ENCODE results near the gene AP5Z1. TPM values are rescaled to one million over a fixed set of nuclear protein-coding genes. Genes with fewer than 3 reads are reported as not detected.

The AP5Z1 gene
- polyA plus RNA-seq, 3 donors: 30.8 to 75.2 (median 33.8) TPM

DNA sequence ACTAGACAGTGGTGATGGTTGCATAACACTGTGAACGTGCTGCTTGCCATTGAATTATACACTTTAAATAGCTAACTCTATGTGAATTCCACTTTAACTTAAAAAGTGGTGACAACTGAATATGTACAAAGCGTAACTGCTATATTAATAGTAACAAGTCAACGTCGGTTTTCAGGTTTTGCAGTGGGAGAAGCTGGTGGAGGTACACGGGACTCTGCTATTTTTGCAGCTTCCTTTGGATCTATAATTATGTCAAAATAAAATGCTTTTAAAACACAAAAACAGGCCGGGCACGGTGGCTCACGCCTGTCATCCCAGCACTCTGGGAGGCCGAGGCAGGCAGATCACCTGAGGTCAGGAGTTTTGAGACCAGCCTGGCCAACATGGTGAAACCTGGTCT is 21.0 kb downstream of the AP5Z1 start:
- Histone ChIP-seq H3K4me3 (replicated peaks in 1 of 3; ENCODE audit: low read depth in 2 of 3, low read length in 3 of 3) (no peak overlapping the region), H2AFZ (ENCODE audit: insufficient read depth, low read depth, low read length, poor library complexity, severe bottlenecking) (no peak overlapping the region), H3K9ac (ENCODE audit: insufficient read depth, low read length, poor library complexity, severe bottlenecking) (no peak overlapping the region), H4K20me1 (ENCODE audit: insufficient read depth, low read length) (peaks cover 6% of the 10 kb centered on the region), H3K79me2 (ENCODE audit: insufficient read depth, low read length) (no peaks in the 10 kb centered on the region), H3K27me3 (ENCODE audit: control insufficient read depth in 2 of 2, insufficient read depth in 2 of 2, low read length in 2 of 2) (no peaks in the 10 kb centered on the region), H3K36me3 (replicated peaks in 1 of 2; ENCODE audit: control insufficient read depth in 1 of 2, insufficient read depth in 2 of 2, low read length in 2 of 2) (peaks cover 4% of the 10 kb centered on the region in 2 donors), H3K27ac (ENCODE audit: low read depth in 1 of 2, low read length in 2 of 2) (no peak overlapping the region), H3K9me3 (replicated peaks in 1 of 2; ENCODE audit: control insufficient read depth in 1 of 2, insufficient read depth in 1 of 2, low read length in 2 of 2) (no peaks in the 10 kb centered on the region), H3K4me2 (replicated peaks; ENCODE audit: extremely low read depth, low read length, poor library complexity, severe bottlenecking) (no peak overlapping the region), H3K4me1 (ENCODE audit: control insufficient read depth in 1 of 2, insufficient read depth in 2 of 2, low read length in 2 of 2) (peaks cover 12 to 16% of the 10 kb centered on the region in 2 donors)
- intact Hi-C loops (cut with micrococcal nuclease): no loop called here
- Mint-ChIP-seq H3K4me3 (peak overlapping the region in 1 of 2 donors; percentile 31), H3K9me3 (peaks cover 0 to 7% (median 3%) of the 10 kb centered on the region in 7 donors), H3K4me1 (peaks cover 6% of the 10 kb centered on the region), H3K36me3 (peaks cover 3 to 4% of the 10 kb centered on the region in 2 donors), H3K27me3 (ENCODE audit: low read depth in 3 of 3) (peaks cover 0 to 2% (median 1%) of the 10 kb centered on the region in 3 donors), H3K27ac (no peak overlapping the region)
- no peak for DNase-seq
- 100% methylated on average over 4 of the region's 9 CpGs for WGBS (ENCODE audit: insufficient coverage)
- TF ChIP-seq, protein P1, sequence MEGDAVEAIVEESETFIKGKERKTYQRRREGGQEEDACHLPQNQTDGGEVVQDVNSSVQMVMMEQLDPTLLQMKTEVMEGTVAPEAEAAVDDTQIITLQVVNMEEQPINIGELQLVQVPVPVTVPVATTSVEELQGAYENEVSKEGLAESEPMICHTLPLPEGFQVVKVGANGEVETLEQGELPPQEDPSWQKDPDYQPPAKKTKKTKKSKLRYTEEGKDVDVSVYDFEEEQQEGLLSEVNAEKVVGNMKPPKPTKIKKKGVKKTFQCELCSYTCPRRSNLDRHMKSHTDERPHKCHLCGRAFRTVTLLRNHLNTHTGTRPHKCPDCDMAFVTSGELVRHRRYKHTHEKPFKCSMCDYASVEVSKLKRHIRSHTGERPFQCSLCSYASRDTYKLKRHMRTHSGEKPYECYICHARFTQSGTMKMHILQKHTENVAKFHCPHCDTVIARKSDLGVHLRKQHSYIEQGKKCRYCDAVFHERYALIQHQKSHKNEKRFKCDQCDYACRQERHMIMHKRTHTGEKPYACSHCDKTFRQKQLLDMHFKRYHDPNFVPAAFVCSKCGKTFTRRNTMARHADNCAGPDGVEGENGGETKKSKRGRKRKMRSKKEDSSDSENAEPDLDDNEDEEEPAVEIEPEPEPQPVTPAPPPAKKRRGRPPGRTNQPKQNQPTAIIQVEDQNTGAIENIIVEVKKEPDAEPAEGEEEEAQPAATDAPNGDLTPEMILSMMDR (IDR thresholded peaks at IDR 0.05): no peak

DNA sequence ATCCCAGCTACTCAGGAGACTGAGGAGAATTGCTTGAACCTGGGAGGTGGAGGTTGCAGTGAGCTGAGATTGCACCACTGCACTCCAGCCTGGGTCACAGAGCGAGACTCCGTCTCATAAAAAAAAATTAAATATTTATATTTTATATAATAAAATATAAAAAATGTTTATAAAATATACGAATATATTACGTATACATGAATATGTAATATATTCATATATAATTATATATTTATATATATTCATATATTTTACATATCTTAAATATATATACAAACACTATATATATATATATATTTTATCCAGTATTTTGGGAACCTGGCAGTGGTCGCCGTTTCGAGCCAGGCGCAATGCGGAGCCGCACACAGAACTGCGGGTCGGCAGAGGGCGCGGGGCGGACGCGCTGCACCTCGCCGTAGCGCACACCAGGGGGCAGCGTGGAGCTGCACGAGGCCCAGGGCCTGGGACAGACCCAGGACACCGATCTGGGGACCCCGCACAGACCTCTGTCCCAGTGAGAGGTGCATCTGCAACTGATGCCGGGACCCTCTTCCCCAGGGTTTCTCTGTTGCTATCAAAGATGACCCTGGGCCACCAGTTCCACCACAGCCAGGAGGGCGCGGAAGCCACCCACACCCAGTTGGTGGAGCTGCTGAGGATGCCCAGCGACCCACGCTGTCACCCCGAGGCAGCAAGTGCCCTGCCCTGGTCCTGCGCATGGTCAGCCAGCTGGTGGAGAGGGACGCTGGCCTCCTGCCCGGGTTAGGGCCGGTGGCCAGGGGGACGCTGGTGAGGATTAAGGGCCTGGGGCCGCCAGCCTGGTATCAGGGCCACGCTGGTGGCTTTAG is 22.7 kb downstream of the AP5Z1 start:
- Mint-ChIP-seq H3K9me3 (peaks cover 0 to 6% (median 0%) of the 10 kb centered on the region in 7 donors), H3K36me3 (no peaks in the 10 kb centered on the region), H3K27ac (no peak overlapping the region), H3K27me3 (ENCODE audit: low read depth in 3 of 3) (peaks cover 0 to 2% (median 1%) of the 10 kb centered on the region in 3 donors), H3K4me1 (peaks cover 3% of the 10 kb centered on the region), H3K4me3 (no peak overlapping the region)
- H3K4me2 ChIP-seq (replicated peaks; ENCODE audit: extremely low read depth, low read length, poor library complexity, severe bottlenecking): no peak overlapping the region
- H4K20me1 ChIP-seq (ENCODE audit: insufficient read depth, low read length): no peaks in the 10 kb centered on the region
- no peaks in the 10 kb centered on the region for H3K4me1 ChIP-seq (ENCODE audit: control insufficient read depth in 1 of 2, insufficient read depth in 2 of 2, low read length in 2 of 2)
- H2AFZ ChIP-seq (ENCODE audit: insufficient read depth, low read depth, low read length, poor library complexity, severe bottlenecking): no peak overlapping the region
- no peak overlapping the region for H3K9ac ChIP-seq (ENCODE audit: insufficient read depth, low read length, poor library complexity, severe bottlenecking)
- no peak overlapping the region for H3K27ac ChIP-seq (ENCODE audit: low read depth in 1 of 2, low read length in 2 of 2)
- intact Hi-C loops (cut with micrococcal nuclease): loop anchor here (2.0 kb wide), 1 partner anchor 287 kb away; no protein-coding TSS in a partner anchor
- no peaks in the 10 kb centered on the region for H3K27me3 ChIP-seq (ENCODE audit: control insufficient read depth in 2 of 2, insufficient read depth in 2 of 2, low read length in 2 of 2)
- H3K36me3 ChIP-seq (replicated peaks in 1 of 2; ENCODE audit: control insufficient read depth in 1 of 2, insufficient read depth in 2 of 2, low read length in 2 of 2): no peaks in the 10 kb centered on the region
- no peak overlapping the region for H3K4me3 ChIP-seq (replicated peaks in 1 of 3; ENCODE audit: low read depth in 2 of 3, low read length in 3 of 3)
- WGBS (ENCODE audit: insufficient coverage): 30% methylated on average over 33 of the region's 37 CpGs
- no peaks in the 10 kb centered on the region for H3K79me2 ChIP-seq (ENCODE audit: insufficient read depth, low read length)
- peak; percentile 30 to 53 (median 36) for DNase-seq
- TF ChIP-seq, protein P1 (IDR thresholded peaks at IDR 0.05): peak; percentile 98
- no peaks in the 10 kb centered on the region for H3K9me3 ChIP-seq (replicated peaks in 1 of 2; ENCODE audit: control insufficient read depth in 1 of 2, insufficient read depth in 1 of 2, low read length in 2 of 2)
